Measurements from ENCODE around the gene PRUNE2. TPM values are rescaled to one million over a fixed set of nuclear protein-coding genes. Genes with fewer than 3 reads are reported as not detected.

PRUNE2 gene
- total RNA-seq, 3 donors from 2014 or later: 4.6 to 14.7 (median 12.0) TPM

DNA sequence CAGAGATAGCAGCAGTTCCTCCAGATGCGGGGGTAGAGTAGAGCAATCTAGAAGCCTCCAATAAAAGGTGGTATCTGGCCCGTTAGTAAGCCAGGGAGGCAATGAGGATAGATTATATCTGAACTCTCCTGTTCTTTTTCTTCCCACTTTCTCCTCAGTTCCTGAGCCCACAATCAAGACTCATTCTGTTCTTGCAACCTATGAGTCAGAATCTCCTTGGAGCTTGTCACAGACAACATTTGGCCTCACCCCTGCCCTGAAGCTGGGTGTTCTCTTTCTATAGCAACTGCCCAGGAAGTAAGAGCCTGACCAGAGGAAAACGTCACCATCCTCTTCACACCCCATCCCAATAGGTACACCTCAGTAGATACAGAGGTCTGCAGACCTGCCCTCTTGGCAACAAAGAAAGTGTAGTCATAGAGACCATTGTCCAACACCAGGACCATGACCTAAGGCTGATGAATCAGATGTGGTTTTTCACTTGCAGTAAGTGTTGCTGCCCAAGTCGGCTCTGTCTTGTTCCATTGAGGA, 218.0 kb downstream of the PRUNE2 start:
- TF ChIP-seq POLR2AphosphoS5 (IDR thresholded peaks at IDR 0.05) (no peak), CTCF (IDR thresholded peaks at IDR 0.05) (no peak)
- Histone ChIP-seq H3K4me1 (no peaks in the 10 kb centered on the region), H3K36me3 (no peaks in the 10 kb centered on the region), H3K27ac (no peak overlapping the region), H3K9me3 (no peaks in the 10 kb centered on the region), H3K27me3 (no peaks in the 10 kb centered on the region), H3K4me3 (no peak overlapping the region)
- intact Hi-C loops (cut with DNase I; ENCODE audit: low total_unique reads): no loop called here
- no peak for DNase-seq (ENCODE audit: low spot score in 2 of 2)

GRCh38 chr9:76686756-76687155, 219.2 kb downstream of the PRUNE2 start:
- no peak overlapping the region for H3K27ac ChIP-seq
- DNase-seq (ENCODE audit: low spot score in 2 of 2): no peak

GRCh38 chr9:76684213-76684612, 221.7 kb downstream of the PRUNE2 start:
- intact Hi-C loops (cut with DNase I; ENCODE audit: low total_unique reads): no loop called here
- H3K27ac ChIP-seq: no peak overlapping the region
- no peak overlapping the region for H3K4me3 ChIP-seq
- H3K9me3 ChIP-seq: no peaks in the 10 kb centered on the region
- H3K36me3 ChIP-seq: no peaks in the 10 kb centered on the region
- no peak for DNase-seq (ENCODE audit: low spot score in 2 of 2)
- no peaks in the 10 kb centered on the region for H3K4me1 ChIP-seq
- no peaks in the 10 kb centered on the region for H3K27me3 ChIP-seq
- TF ChIP-seq POLR2A (IDR thresholded peaks at IDR 0.05) (no peak), POLR2AphosphoS5 (IDR thresholded peaks at IDR 0.05) (no peak)

More at GRCh38 chr9:76686756-76687155, 219.2 kb downstream of the PRUNE2 start:
- H3K4me3 ChIP-seq: no peak overlapping the region
- TF ChIP-seq POLR2AphosphoS5 (IDR thresholded peaks at IDR 0.05): no peak
- TF ChIP-seq CTCF (IDR thresholded peaks at IDR 0.05): no peak
- TF ChIP-seq POLR2A (IDR thresholded peaks at IDR 0.05): no peak
- H3K4me1 ChIP-seq: no peaks in the 10 kb centered on the region
- intact Hi-C loops (cut with DNase I; ENCODE audit: low total_unique reads): no loop called here
- no peaks in the 10 kb centered on the region for H3K9me3 ChIP-seq
- H3K27me3 ChIP-seq: no peaks in the 10 kb centered on the region
- no peaks in the 10 kb centered on the region for H3K36me3 ChIP-seq

DNA sequence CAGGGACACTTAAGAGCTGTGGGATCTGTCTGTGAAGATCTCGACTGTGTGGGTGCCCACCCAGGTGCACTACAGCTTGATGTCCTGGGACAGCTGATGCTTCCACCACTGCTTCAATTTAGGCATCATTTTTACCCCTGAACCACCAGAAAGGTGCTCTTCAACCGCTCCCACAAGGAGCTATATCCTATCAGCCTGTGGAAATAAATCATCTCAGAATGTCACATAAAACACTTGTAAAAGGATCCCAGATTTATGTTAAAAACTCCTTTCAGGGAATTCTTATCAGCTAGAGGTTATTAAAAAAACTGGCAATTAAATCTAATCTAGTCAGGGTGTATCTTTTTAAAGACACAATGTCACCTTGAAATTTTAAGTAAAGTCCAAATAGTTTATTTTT, 224.4 kb downstream of the PRUNE2 start:
- Histone ChIP-seq H3K27me3 (no peaks in the 10 kb centered on the region), H3K4me3 (no peak overlapping the region), H3K27ac (no peak overlapping the region), H3K4me1 (no peaks in the 10 kb centered on the region), H3K36me3 (no peaks in the 10 kb centered on the region), H3K9me3 (no peaks in the 10 kb centered on the region)
- intact Hi-C loops (cut with DNase I; ENCODE audit: low total_unique reads): no loop called here
- TF ChIP-seq POLR2A (IDR thresholded peaks at IDR 0.05) (no peak), POLR2AphosphoS5 (IDR thresholded peaks at IDR 0.05) (no peak), CTCF (IDR thresholded peaks at IDR 0.05) (no peak)
- no peak for DNase-seq (ENCODE audit: low spot score in 2 of 2)

DNA sequence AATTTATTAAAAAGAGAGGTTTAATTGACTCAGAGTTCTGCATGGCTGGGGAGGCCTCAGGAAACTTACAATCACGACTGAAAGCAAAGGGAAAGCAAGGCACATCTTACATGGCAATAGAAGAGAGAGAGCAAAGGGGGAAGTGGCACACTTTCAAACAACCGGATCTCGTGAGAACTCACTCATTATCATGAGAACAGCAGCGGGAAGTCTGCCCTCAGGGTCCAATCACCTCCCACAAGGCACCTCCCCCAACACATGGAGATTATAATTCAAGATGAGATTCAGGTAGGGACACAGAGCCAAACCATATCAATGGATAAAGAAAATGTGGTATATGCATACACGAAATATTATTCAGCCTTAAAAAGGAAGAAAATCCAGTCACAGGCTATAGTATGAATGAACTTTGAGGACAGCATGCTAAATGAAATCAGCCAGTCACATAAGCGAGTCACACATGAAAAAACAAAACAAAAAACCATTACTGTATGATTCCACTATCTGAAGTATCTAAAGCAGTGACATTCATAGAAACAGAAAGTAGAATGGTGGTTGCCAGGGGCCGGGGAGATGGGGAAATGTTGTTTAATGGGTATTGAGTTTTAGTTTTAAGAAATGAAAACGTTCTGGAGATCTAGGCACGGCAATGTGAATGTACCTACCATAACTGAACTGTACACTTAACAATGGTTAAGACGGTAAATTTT, 225.0 kb downstream of the PRUNE2 start:
- H3K27me3 ChIP-seq: no peaks in the 10 kb centered on the region
- no peaks in the 10 kb centered on the region for H3K36me3 ChIP-seq
- no peak overlapping the region for H3K27ac ChIP-seq
- DNase-seq (ENCODE audit: low spot score in 2 of 2): no peak
- H3K4me1 ChIP-seq: no peaks in the 10 kb centered on the region
- no peak for TF ChIP-seq POLR2A (IDR thresholded peaks at IDR 0.05)
- no peak for TF ChIP-seq CTCF (IDR thresholded peaks at IDR 0.05)
- no peak for TF ChIP-seq POLR2AphosphoS5 (IDR thresholded peaks at IDR 0.05)
- H3K9me3 ChIP-seq: no peaks in the 10 kb centered on the region
- H3K4me3 ChIP-seq: no peak overlapping the region
- intact Hi-C loops (cut with DNase I; ENCODE audit: low total_unique reads): no loop called here

Measured in breast epithelium (tissue), 4 donors.